Ovary (tissue), 9 donors: ENCODE measurements around the gene CSRP3. TPM values are rescaled to one million over a fixed set of nuclear protein-coding genes. Genes with fewer than 3 reads are reported as not detected.

Experiments used
- DNase-seq, 5 donors: peaks; one replicate each; pipeline ENCODE4 v3.0.0-alpha.2; 2019 to 2020
- H3K27ac ChIP-seq, 2 donors: fragments of 200-600 bp; one replicate each; pipeline versions ENCODE4 v1.5.1 to v1.8.0; 2019 to 2022
- H3K27me3 ChIP-seq: fragments of 200-600 bp; one replicate; pipeline ENCODE4 v1.8.0; 2022
- H3K36me3 ChIP-seq: fragments of 200-600 bp; sonication (generic); one replicate; pipeline ENCODE4 v1.5.1; 2019
- H3K4me1 ChIP-seq: one replicate; pipeline ENCODE4 v1.8.1; 2013; ENCODE audit warnings: mild to moderate bottlenecking, moderate library complexity; ENCODE audit not compliant: insufficient read depth
- H3K4me3 ChIP-seq: fragments of 200-600 bp; sonication (generic); one replicate; pipeline ENCODE4 v1.5.1; 2017
- H3K9me3 ChIP-seq, 2 donors: fragments of 200-600 bp in 1 of 2; sonication (generic) in 1 of 2; one replicate each; pipeline versions ENCODE4 v1.5.1 to v1.8.1; 2013 to 2019; ENCODE audit warnings: mild to moderate bottlenecking in 1 of 2, moderate library complexity in 1 of 2
- CTCF ChIP-seq, 3 donors: fragments of 450-650 bp in 2 of 3; fragments of 200-600 bp in 1 of 3; IDR thresholded peaks; one replicate each; pipeline versions ENCODE4 v1.5.1 to v1.8.0; 2016 to 2022; ENCODE audit warnings: antibody characterized with exemption in 3 of 3, mild to moderate bottlenecking in 1 of 3
- EP300 ChIP-seq: sonication (generic); formaldehyde crosslinking; IDR thresholded peaks from one replicate; pipeline ENCODE4 v1.6.1; 2017; ENCODE audit warnings: antibody characterized with exemption
- POLR2A ChIP-seq: fragments of 450-650 bp; IDR thresholded peaks from one replicate; pipeline ENCODE4 v1.6.1; 2017; ENCODE audit warnings: antibody characterized with exemption, mild to moderate bottlenecking, moderate library complexity
- WGBS, 3 donors: extraction: QIAGEN DNeasy Blood & Tissue Kit in 1 of 3; methylation state at CpG; one replicate each; pipeline versions ENCODE4 v1.1.5 to v1.1.7; 2013 to 2017; 5-methylcytosine and 5-hydroxymethylcytosine counted together
- intact Hi-C, 4 donors: fragments of 100-400 bp; cut with DNase I; formaldehyde crosslinking; loops; one replicate each; pipeline versions ENCODE4 v1.11.0 to v1.15.1; 2022 to 2023
- polyA plus RNA-seq, 2 donors: library from polyadenylated mRNA; stranded (reverse); fragments of 200-250 nt in 1 of 2; fragments of 350-450 nt in 1 of 2; fragmentation: Illumina TruSeq in 1 of 2; extraction: RNeasy Lipid Tissue Mini Kit (QIAGEN cat#74804) in 1 of 2; gene quantifications; one replicate each; pipeline ENCODE4 v1.2.3, GENCODE V29; 2013 to 2014
- total RNA-seq, 7 donors: library from RNA; depleted of rRNA in 2 of 7; stranded (reverse); fragments of >200 nt in 2 of 7; fragmentation: NEBNext Ultra II Directional in 3 of 7; extraction: Animal tissue kit (Norgen Biotek cat#: 25700) in 3 of 7; gene quantifications; one replicate each; pipeline versions ENCODE4 v1.1.0 to v1.2.4, GENCODE V29; 2016 to 2023
- donor health status: DM: no; HTN: no; CAD: no; lungs with moderate emphysema.
- donor health status: DM: no; HTN: no; CAD: no.
- donor health status: Bipolar disorder and iron deficiency.
- donor health status: DM: yes; HTN: yes; CAD: no.
- donor health status: DM: no; HTN: no; CAD: no.
- donor health status: DM: yes; HTN: yes; CAD: no.

CSRP3 gene
- total and polyA plus RNA-seq, 9 donors = 0.07 to 1.0 (median 0.52) TPM; not detected in 5

DNA sequence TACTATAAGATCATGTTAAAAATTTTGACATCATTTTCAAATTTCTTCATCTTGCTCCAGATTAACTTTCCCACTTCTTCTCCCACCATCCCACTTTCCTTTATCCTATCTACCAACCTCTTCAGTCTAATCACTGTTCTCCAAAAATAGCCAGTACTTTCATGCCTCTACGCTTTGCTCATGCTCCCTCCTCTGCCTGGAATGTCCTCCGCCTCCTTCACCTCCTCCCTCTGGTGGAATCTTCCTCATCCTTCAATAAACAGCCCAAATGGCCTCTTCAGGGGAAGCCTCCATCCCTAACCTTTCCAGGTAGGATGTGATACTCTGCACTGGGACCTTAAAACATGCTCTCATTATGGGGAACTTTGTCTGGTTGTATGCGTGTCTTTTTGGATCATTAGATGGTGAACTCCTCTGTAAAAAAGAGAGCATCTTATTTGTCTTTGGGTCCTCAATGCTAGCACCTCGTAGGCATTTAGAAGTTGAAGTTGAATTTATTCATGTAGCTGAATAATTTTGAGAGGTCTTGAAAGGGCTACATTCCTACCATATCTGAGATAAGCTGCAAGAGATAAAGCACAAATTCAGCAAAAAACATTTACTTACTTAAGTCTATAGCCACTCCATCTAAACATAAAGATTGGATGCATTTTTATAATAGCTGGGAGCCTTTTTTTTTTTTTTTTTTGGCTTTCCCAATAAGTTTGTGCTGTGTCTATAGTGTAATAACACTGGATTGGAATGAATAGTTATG, 8.0 kb upstream of the CSRP3 start:
- Histone ChIP-seq H3K4me1 (no peaks in the 10 kb centered on the region), H3K9me3 (no peaks in the 10 kb centered on the region), H3K36me3 (no peaks in the 10 kb centered on the region), H3K4me3 (no peak overlapping the region), H3K27ac (no peak overlapping the region), H3K27me3 (no peaks in the 10 kb centered on the region)
- TF ChIP-seq CTCF (IDR thresholded peaks at IDR 0.05) = no peak
- intact Hi-C loops = no loop called here
- DNase-seq = no peak
- 20 to 30% (median 21%) methylated on average over 4 of the region's 4 CpGs for WGBS, 3 donors

DNA sequence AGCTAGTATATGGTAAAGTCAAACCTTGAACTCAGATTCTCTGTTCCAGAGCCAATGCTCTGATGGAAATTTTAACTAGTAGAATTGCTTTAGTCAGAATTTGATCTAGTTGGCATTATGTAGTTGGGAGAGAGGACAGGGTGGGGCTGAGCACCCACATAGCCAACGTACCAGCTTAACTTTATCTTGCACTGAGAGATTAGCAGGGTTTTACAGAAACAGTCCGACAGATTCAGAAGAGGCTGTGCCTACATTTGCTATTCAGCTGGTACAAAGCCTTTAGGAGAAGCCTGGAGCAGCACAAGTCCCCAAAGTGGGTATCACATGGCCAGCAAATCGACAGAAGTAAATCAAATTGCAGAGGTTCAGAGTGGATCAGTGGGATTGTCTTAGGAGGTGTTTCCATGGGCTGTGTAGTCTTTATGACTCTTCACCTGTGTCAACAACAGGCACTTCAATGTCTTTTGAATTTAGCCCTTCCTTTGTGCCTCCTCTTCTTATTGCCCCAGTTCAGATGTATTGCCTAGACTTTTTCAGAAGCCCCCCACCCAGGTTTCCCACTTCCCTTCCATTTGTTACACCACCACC, 7.3 kb upstream of the CSRP3 start:
- WGBS, 3 donors = 68 to 77% (median 72%) methylated on average over 3 of the region's 3 CpGs
- Histone ChIP-seq H3K9me3 (no peaks in the 10 kb centered on the region), H3K27ac (no peak overlapping the region), H3K27me3 (no peaks in the 10 kb centered on the region), H3K4me1 (no peaks in the 10 kb centered on the region), H3K4me3 (no peak overlapping the region), H3K36me3 (no peaks in the 10 kb centered on the region)
- no peak for DNase-seq
- no peak for TF ChIP-seq POLR2A
- no peak for TF ChIP-seq EP300
- no peak for TF ChIP-seq CTCF (IDR thresholded peaks at IDR 0.05)
- intact Hi-C loops = no loop called here

DNA sequence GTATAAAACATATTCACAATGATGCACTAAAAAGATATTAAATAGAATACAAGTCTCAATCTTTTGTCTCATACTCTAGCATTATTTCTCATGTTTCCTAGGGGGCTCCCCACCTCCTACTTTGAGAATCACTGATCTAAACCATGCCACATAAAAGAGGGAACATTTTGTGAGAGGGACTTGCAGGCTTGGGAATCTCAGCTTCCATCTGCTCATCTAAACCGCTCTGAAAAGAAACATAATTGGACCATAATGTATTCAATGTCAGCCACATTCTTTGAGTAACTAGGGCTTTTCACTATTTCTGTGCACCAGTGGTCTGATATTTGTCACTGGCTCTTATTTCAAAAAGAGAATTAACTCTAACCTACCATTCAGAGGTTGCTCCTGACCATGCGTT, 6.4 kb upstream of the CSRP3 start:
- H3K4me1 ChIP-seq = no peaks in the 10 kb centered on the region
- WGBS, 3 donors = 78 to 86% (median 80%) methylated on average over 2 of the region's 2 CpGs
- no peak for DNase-seq
- intact Hi-C loops = no loop called here
- H3K27ac ChIP-seq = no peak overlapping the region
- no peak overlapping the region for H3K4me3 ChIP-seq
- no peaks in the 10 kb centered on the region for H3K9me3 ChIP-seq
- no peaks in the 10 kb centered on the region for H3K36me3 ChIP-seq
- TF ChIP-seq EP300 = no peak
- no peak for TF ChIP-seq POLR2A
- no peak for TF ChIP-seq CTCF (IDR thresholded peaks at IDR 0.05)
- H3K27me3 ChIP-seq = no peaks in the 10 kb centered on the region

DNA sequence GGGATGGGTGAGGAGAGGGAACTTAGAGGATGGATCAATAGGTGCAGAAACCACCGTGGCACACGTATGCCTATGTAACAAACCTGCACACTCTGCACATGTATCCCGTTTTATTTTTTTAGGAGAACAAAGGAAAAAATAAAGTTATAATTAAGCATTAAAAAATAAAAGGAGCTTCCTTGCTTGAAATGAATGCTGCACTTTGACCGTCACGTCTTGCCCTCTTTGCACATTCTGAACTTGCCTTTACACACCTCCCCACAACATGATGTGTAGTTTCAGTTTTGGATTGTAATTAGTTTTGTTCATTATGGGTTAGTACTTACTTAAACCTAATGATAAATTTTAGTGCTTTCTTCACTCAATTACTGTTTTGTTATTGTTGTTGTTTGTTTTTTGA, 3.1 kb upstream of the CSRP3 start:
- 88 to 91% (median 91%) methylated on average over 5 of the region's 5 CpGs for WGBS, 3 donors
- no peaks in the 10 kb centered on the region for H3K36me3 ChIP-seq
- TF ChIP-seq CTCF (IDR thresholded peaks at IDR 0.05) = no peak
- TF ChIP-seq POLR2A = no peak
- TF ChIP-seq EP300 = no peak
- H3K9me3 ChIP-seq = no peaks in the 10 kb centered on the region
- no peaks in the 10 kb centered on the region for H3K27me3 ChIP-seq
- H3K4me1 ChIP-seq = no peaks in the 10 kb centered on the region
- DNase-seq = no peak
- H3K27ac ChIP-seq = no peak overlapping the region
- H3K4me3 ChIP-seq = no peak overlapping the region
- intact Hi-C loops = no loop called here
